GM23338 (cell line): ENCODE measurements around the gene CNIH1. TPM values are rescaled to one million over a fixed set of nuclear protein-coding genes. Genes with fewer than 3 reads are reported as not detected.

Experiments
- CREB1 ChIP-seq: fragments of 250-450 bp; sonication (Bioruptor Pico); IDR thresholded peaks from 2 replicates; pipeline ENCODE4 v1.5.0; 2020; ENCODE audit warnings: low read depth, mild to moderate bottlenecking, moderate library complexity
- CTCF ChIP-seq, 2 experiments: fragments of 200-600 bp in 1 of 2; sonication (generic) in 1 of 2; conservative IDR thresholded peaks; 2 replicates each; pipeline versions ENCODE4 v1.5.1 to v1.6.1; 2016 to 2017; ENCODE audit warnings: antibody characterized with exemption in 2 of 2, low read depth in 2 of 2, mild to moderate bottlenecking in 2 of 2, moderate library complexity in 1 of 2
- EZH2 ChIP-seq: fragments of 200-600 bp; sonication (generic); IDR thresholded peaks from one replicate; pipeline ENCODE4 v1.8.0; 2017; ENCODE audit warnings: antibody characterized with exemption, mild to moderate bottlenecking, low read depth; ENCODE audit not compliant: unreplicated experiment
- EZH2phosphoT487 ChIP-seq: fragments of 200-600 bp; sonication (generic); IDR thresholded peaks from one replicate; pipeline ENCODE4 v1.8.1; 2018; ENCODE audit warnings: antibody characterized with exemption; ENCODE audit not compliant: unreplicated experiment
- POLR2AphosphoS5 ChIP-seq: IDR thresholded peaks from 2 replicates; pipeline ENCODE4 v1.6.1; 2016; ENCODE audit warnings: antibody characterized with exemption, low read depth
- STAT1 ChIP-seq: IDR thresholded peaks from one replicate; pipeline ENCODE4 v1.6.1; 2016; ENCODE audit warnings: antibody characterized with exemption; ENCODE audit not compliant: unreplicated experiment
- ZNF462 ChIP-seq: fragments of 250-450 bp; sonication (Bioruptor Pico); IDR thresholded peaks from 2 replicates; pipeline ENCODE4 v1.5.0; 2020; ENCODE audit warnings: mild to moderate bottlenecking, moderate library complexity
- polyA plus RNA-seq: library from polyadenylated mRNA; unstranded; fragments of >200 nt; fragmentation: Nextera tagmentation; extraction: Ambion mirVana; gene quantifications from 2 replicates; pipeline ENCODE4 v1.2.1, GENCODE V29; 2016
- total RNA-seq: library from RNA; depleted of rRNA; stranded (reverse); fragments of >200 nt; shearing (Covaris generic); gene quantifications from 2 replicates; pipeline ENCODE4 v1.2.3, GENCODE V29; 2014
- TF ChIP-seq, protein P1 (sequence below): IDR thresholded peaks from one replicate; pipeline ENCODE4 v1.6.1; 2018; ENCODE audit warnings: antibody characterized with exemption; ENCODE audit not compliant: unreplicated experiment

CNIH1 gene
- total and polyA plus RNA-seq, 2 experiments from 2014 or later = 135 to 172 TPM

- TF ChIP-seq ZNF462 (no peak), STAT1 (no peak), CREB1 (CRISPR knock-in tag) (no peak), EZH2phosphoT487 (no peak), EZH2 (no peak), POLR2AphosphoS5 (no peak), CTCF (conservative IDR thresholded peaks at IDR 0.05; ENCODE audit: low read depth in 2 of 2) (no peak)
- TF ChIP-seq, protein P1, sequence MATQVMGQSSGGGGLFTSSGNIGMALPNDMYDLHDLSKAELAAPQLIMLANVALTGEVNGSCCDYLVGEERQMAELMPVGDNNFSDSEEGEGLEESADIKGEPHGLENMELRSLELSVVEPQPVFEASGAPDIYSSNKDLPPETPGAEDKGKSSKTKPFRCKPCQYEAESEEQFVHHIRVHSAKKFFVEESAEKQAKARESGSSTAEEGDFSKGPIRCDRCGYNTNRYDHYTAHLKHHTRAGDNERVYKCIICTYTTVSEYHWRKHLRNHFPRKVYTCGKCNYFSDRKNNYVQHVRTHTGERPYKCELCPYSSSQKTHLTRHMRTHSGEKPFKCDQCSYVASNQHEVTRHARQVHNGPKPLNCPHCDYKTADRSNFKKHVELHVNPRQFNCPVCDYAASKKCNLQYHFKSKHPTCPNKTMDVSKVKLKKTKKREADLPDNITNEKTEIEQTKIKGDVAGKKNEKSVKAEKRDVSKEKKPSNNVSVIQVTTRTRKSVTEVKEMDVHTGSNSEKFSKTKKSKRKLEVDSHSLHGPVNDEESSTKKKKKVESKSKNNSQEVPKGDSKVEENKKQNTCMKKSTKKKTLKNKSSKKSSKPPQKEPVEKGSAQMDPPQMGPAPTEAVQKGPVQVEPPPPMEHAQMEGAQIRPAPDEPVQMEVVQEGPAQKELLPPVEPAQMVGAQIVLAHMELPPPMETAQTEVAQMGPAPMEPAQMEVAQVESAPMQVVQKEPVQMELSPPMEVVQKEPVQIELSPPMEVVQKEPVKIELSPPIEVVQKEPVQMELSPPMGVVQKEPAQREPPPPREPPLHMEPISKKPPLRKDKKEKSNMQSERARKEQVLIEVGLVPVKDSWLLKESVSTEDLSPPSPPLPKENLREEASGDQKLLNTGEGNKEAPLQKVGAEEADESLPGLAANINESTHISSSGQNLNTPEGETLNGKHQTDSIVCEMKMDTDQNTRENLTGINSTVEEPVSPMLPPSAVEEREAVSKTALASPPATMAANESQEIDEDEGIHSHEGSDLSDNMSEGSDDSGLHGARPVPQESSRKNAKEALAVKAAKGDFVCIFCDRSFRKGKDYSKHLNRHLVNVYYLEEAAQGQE = no peak
These were observed 40.5 kb upstream of the CNIH1 start (continued) for GRCh38 chr14:54481695-54482094.
